NOMO-1 (cell line): ENCODE measurements around the gene CEP128.

ENCODE experiments used
- DNase-seq, 2 experiments: peaks; one replicate each; lab custom pipeline; 2025; ENCODE audit not compliant: unreplicated experiment in 2 of 2; lab: John Stamatoyannopoulos, UW

The CEP128 gene

GRCh38 chr14:80692903-80693302 lies 248.6 kb downstream of the CEP128 start:
- no peak for DNase-seq

DNA sequence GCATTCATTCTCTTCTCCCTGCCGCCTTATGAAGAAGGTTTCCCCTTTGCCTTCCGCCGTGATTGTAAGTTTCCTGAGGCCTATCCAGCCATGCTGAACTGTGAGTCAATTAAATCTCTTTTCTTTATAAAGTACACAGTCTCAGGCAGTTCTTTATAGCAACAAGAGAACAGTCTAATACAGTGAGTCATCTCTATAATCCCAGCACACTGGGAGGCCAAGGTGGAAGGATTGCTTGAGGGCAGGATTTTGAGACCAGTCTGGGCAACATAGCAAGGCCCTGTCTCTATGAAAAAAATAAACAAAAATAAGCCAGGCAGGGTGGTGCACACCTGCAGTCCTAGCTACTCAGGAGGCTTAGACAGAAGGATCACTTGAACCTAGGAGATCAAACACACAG lies 259.9 kb downstream of the CEP128 start:
- DNase-seq: no peak

DNA sequence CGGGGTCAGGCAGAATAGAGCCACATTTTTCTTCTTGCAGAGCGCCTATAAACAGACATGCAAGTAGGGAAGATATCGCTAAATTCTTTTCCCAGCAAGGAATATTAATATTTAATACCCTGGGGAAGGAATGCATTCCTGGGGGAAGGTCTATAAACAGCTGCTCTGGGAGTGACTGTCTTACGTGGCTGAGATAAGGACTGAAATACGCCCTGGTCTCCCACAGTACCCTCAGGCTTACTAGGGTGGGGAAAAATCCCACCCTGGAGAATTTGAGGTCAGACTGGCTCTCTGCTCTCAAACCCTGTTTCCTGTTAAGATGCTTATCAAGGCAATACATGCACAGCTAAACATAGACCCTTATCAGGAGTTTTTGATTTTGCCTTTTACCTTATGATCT lies 262.3 kb downstream of the CEP128 start:
- no peak for DNase-seq

DNA sequence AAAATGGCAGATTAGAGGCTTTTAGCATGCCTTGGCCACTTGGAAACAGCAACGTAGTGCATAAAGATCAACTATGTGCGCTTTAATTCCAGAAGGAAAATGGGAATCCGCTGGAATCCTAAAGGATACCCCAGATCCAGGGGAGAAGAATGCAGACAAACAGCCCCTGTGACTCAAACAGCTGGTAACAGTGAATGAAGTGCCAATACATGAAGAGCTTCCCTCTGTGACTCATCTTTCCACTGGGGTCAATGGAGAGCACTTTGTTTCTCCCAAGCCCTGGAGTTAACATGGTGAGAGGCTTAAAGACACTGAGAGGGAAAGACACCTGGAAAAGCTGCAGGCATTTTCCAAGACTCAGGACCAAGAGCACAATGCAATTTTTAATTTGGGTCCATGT lies 263.1 kb downstream of the CEP128 start:
- no peak for DNase-seq

DNA sequence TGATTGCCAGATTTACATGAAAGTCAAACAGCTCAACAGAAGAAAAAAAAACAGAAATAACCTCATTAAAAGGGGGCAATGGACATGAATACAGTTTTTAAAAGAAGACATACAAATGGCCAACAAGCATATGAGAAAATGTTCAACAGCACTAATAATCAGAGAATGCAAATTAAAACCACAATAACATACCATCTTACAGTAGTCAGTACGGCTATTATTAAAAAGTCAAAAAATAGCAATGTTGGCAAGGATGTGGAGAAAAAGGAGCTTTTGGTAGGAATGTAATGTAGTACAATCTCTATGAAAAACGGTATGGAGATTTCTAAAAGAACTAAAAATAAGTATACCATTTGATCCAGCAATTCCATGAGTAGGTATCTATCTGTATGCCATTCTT lies 272.1 kb downstream of the CEP128 start:
- no peak for DNase-seq

- DNase-seq: no peak
These were observed 277.0 kb downstream of the CEP128 start for GRCh38 chr14:80664576-80664975.

GRCh38 chr14:80663541-80663940 lies 278.0 kb downstream of the CEP128 start:
- DNase-seq: no peak

DNA sequence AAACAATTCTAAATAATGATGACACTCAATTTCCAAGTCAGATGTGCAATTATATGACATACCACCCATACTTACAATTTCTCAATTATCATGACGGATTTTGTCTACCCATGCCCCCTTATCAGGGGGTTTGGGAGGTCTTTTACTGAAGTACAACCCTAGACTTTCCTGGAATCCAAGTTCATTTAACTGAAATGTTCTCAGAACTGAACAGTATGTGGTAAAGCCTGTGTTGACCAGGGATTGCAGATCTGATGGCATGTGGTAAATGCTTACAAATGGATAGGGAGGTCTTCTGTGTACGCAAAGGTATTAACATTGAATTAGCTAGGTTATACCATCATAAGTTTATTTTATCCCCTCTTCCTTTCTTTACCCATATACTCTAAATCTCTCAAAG lies 281.8 kb downstream of the CEP128 start:
- no peak for DNase-seq

DNA sequence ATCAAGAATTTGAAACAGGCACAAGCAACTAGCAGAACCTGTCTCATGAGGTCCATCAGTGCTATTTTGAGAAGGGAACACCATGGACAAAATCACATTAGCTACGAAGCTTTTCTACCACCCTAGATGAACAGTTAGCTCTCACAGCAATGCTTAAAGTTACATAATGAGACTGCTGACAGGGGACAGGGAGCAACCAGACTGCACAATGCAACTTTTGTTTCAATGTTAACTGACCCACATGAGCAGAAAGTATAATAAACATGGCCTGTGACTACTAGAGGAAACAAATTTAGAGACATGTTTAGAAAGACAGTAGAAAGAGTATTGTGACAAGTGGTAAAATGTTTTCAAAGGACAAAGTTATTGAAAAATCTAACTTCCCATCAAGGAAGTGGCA lies 282.8 kb downstream of the CEP128 start:
- DNase-seq: no peak

DNA sequence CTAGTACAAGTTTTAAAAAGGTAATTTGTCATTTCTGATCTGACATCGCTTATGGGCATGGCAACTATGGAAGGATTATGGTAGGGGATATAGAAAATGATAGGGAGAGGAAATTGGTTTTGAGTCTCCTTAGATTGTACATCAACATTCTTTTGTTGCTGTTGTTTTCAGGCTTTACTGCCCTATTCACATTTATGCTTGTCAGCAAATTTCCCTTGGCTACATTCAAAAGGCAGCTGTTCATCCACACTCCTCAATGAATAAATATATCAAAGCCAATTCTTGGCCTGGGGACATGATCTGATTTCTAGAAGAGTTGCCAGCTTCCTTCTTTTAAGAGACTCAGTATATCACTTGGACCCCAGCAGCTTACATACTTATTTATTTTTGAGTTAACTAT lies 283.4 kb downstream of the CEP128 start:
- DNase-seq: no peak

DNA sequence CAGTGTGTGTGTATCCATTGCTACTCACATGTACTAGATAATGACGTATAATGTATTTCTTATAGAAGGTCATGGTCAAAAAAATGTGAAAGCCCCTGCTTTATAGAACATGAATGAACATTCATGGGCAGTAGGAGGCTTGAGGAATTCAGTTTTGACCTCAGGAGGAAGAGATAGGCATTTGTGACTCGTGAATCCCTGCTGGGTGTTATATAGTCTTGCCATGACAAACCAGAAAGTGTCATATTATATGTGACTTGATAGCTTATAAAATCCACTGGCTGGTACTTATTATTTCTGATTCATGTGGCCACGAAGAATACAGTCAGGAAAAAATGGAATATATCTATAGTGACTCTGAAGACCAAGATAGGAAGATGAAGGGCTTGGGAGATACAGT lies 287.6 kb downstream of the CEP128 start:
- no peak for DNase-seq

DNA sequence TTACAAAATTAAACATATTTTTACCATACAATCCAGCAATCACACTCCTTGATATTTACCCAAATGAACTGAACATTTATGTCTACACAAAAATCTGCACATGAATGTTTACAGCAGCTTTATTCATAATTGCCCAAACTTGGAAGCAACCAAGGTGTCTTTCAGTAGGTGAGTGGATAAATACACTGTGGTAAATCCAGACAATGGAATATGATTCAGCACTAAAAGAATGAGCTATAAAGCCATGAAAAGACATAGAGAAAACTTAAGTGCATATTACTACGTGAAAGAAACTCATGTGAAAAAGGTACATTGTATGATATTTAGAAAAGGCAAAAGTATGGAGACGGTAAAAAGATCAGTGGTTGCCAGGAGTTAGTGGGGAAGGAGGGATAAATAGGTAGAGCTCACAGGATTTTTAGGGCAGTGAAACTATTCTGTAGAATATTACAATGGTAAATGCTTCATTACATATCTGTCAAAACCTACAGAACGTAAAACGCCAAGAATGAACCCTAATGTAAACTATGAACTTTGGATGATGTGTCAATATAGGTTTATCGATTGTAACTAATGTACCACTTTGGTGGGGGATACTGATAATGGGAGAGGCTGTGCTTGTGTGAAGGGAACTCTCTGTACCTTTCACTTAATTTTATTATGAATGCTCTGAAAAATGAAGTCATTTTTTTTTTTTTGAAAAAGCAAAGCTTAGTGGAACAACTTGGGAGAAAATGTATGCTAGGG lies 295.7 kb downstream of the CEP128 start:
- no peak for DNase-seq

DNA sequence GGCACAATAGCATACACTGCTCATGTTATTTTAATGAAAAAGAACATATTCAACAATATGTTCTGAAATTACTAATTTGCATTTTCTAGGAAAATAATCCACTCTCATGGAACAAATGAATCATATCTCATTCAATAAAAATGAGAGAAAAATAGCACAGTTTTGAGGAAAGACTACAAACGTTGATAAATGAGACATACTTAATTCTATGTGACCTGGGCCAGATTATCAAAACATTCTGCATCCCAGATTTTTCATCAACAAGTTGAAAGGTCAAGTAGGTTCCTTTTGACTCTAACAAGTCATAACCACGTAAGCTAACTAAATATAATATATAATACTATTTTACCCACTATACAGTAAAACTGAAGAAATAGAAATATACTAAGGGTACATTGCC lies 296.7 kb downstream of the CEP128 start:
- no peak for DNase-seq

DNA sequence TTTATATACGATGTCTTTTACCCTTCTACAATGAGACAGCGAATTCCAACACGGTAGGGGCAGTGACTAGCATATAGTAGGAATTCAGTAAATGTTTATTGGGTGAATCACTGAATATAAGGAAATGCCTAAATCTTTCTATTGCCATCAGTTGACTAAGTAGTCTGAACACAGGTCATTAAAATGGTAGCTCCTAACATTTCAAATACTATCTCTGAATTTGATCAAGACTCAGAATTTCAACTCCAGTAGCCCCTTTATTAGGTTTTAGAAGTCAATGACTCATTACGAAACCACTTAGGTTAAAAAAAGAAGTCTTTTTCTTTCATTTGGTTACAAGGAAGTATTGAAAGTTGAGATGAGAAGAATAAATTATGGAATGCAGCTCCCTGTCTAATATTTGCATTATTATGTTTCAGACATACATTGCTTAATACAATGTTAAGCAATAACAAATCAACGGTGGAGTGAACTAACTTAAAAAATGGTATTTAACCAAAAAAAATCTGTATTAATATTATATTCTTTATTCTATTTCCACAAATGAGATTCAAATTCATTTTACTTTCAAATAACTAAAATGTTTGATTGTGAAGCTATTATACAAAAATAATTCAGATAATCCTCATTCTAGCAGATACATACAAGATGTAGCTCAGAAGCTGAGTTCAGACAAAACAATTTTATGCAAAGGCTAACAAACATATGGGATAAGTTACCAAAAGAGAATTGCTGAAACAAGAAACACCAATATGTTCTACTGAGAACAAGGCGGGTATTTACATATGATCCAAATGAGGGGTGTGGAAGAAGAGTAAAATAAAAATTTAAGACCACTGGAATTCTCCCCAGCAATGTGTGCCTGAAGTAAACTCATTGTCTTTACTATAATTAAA lies 302.7 kb downstream of the CEP128 start:
- DNase-seq: no peak

GRCh38 chr14:80637756-80638619 lies 303.6 kb downstream of the CEP128 start:
- DNase-seq: no peak

- no peak for DNase-seq
These were observed 305.5 kb downstream of the CEP128 start for GRCh38 chr14:80636071-80636470.

- DNase-seq: no peak
These were observed 307.3 kb downstream of the CEP128 start for GRCh38 chr14:80634106-80634758.

GRCh38 chr14:80629606-80630005 lies 311.9 kb downstream of the CEP128 start:
- DNase-seq: no peak

DNA sequence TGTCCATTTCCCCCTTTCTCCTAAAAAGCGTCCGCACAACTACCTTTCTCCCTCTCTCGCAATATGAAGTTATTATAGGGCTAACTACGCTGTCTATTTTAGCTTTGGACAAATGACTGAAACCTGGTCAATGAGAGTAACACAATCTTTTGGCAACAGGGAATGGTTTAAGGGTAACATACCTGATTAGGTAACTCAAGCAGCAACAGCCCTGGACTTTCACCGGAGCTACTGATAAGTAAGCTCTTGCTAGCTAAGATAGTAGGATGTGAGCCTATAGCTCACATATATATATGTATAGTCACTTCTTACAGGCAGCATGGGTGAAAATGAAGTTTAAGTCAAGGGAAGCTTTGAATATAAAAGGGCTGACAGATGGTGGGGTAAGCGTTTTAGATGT lies 313.0 kb downstream of the CEP128 start:
- no peak for DNase-seq

DNA sequence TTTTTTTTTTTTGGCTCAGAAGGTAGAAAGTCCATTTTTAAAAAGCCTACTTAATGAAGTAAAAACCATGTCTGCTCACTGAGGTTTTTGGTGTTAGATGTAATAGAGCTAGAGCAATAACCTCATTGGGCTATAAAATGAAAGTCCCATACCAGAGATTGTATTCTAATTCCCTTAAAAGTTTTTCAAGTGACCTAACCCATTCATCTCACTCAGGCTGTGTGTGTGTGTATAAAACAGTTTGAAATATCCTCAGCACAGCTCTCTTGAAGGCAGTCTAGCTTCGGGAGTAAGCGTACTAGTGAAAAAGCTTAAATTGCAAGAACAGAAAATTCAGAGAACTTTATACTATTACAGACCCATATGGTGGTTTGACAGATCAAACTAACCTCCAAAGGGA lies 313.8 kb downstream of the CEP128 start:
- no peak for DNase-seq

DNA sequence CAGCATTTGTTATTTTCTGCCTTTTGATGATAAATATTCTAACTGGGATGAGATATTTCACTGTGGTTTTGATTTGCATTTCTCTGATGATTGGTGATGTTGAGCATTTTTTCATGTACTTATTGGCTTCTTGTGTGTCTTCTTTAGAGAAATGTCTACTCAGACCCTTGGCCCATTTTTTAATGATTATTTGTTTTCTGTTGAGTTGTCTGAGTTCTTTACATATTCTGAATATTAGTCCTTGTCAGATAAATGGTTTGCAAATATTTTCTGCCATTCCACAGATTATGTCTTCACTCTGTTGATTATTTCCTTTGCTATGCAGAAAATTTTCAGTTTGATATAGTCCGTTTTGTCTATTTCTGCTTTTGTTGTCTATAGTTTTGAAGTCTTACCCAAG lies 317.0 kb downstream of the CEP128 start:
- DNase-seq: no peak
